DND-41 (cell line): ENCODE data around the gene JAKMIP2.

Experiments used
- CTCF ChIP-seq: IDR thresholded peaks from 2 replicates; pipeline ENCODE4 v1.5.1; 2012; ENCODE audit warnings: borderline replicate concordance, low read length, moderate library complexity, mild to moderate bottlenecking; ENCODE audit not compliant: poor library complexity, severe bottlenecking; ENCODE audit errors: extremely low read depth
- EZH2 ChIP-seq: IDR thresholded peaks from 3 replicates; pipeline ENCODE4 v1.6.1; 2012; ENCODE audit warnings: borderline replicate concordance, low read depth, mild to moderate bottlenecking, moderate library complexity, low read length, inconsistent platforms; ENCODE audit not compliant: severe bottlenecking

- TF ChIP-seq CTCF: no peak
- TF ChIP-seq EZH2: no peak
Measured at GRCh38 chr5:147551677-147552076, 230.9 kb downstream of the JAKMIP2 start.
